Astrocyte of the spinal cord (primary cell): ENCODE results near the gene HOXA9.
A peak's percentile ranks its signal among the peaks of the same experiment; 100 is the strongest.

Experiments used
- DNase-seq: peaks from one replicate; pipeline ENCODE4 v3.0.0; 2011; ENCODE audit warnings: low read depth, low spot score
- H3K4me3 ChIP-seq: 2 replicates; pipeline ENCODE4 v1.5.1; 2011; ENCODE audit warnings: low read depth, mild to moderate bottlenecking, low read length, moderate library complexity
- CTCF ChIP-seq: IDR thresholded peaks from 2 replicates; pipeline ENCODE4 v1.5.1; 2012; ENCODE audit warnings: low read depth, mild to moderate bottlenecking, low read length, inconsistent platforms
- in situ Hi-C: cut with HindIII; loops from 2 replicates; pipeline ENCODE4 v1.10.0; 2017; ENCODE audit warnings: low sequenced_read_pairs

The HOXA9 gene

DNA sequence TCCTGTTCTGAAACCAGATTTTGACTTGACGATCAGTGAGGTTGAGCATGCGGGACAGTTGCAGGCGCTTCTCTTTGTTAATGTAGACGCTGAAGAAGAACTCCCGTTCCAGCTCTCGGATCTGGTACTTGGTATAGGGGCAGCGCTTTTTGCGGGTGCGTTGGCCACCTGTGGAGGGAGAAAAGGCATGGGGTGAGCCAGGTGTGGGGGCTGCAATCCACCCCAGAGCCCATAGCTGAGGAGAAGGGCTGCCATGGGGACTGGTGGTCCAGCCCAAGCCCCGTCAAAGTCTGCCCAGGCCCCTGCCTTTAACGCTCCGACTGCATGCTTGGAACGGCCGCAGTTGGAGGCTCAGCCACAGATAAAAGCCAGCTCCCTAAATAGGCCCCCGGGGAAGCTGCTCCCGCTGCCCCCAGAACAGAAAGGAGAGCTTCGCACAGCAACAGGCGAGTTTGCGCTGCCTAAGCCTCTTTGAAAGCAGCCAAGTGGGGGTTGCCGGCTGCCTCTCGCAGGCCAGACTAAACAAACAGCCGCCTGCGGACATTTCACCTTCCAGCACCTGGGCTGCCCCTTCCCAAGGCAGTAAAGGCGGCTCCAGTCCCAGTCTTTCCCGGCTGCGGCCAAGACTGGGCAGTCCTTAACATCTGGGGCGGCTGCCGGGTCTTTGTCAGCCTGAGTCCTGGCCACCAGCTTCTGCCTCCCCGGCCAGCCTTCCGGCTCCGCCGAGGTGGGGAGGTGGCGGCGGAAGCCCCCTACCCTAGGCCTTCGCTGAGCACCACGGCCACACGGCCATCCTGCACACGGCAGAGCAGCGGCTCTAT is 17.7 kb upstream of the HOXA9 start:
- in situ Hi-C loops: no loop called here
- no peak for DNase-seq
- H3K4me3 ChIP-seq: no peak overlapping the region
- no peak for TF ChIP-seq CTCF

GRCh38 chr7:27182285-27182841 is 17.0 kb upstream of the HOXA9 start:
- no peak overlapping the region for H3K4me3 ChIP-seq
- DNase-seq: no peak
- in situ Hi-C loops: no loop called here
- TF ChIP-seq CTCF: no peak

DNA sequence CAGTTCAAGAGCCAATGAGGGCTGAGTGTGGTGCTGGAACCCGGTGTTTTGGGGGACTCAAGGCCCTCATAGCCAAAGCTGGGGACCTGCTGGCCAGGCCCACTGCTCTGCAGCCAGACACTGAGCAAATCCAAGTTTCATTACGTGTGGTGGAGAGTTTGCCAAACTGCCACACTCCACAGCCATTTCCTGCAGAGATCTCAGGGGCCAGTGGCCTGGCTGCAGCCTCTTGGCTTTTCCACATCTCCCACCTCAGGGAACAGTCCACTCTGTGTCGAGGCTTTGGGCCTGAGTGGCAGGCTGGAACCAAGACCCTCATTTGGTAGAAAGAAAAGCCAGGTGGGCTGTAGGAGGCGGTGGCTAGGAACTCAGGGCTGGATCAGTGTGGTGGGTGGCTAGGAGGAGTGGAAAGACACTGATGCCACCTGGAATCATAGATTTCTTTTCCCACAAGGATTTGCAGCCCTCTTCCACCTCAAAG is 16.5 kb upstream of the HOXA9 start:
- no peak for DNase-seq
- in situ Hi-C loops: no loop called here
- H3K4me3 ChIP-seq: no peak overlapping the region

GRCh38 chr7:27180431-27181420 is 15.4 kb upstream of the HOXA9 start:
- no peak for DNase-seq
- in situ Hi-C loops: no loop called here
- no peak for TF ChIP-seq CTCF
- no peak overlapping the region for H3K4me3 ChIP-seq

More for the DNA sequence above, 16.5 kb upstream of the HOXA9 start:
- no peak for TF ChIP-seq CTCF

- DNase-seq: peak; percentile 55
- H3K4me3 ChIP-seq: no peak overlapping the region
- peak; percentile 90 for TF ChIP-seq CTCF
- in situ Hi-C loops: no loop called here
Observed at GRCh38 chr7:27179503-27180430, 14.4 kb upstream of the HOXA9 start.
